Liver (tissue), 2 donors: Measurements from ENCODE around the gene ERCC6L2.

Experiments
- YY1 ChIP-seq: IDR thresholded peaks from 2 replicates; pipeline ENCODE4 v1.6.1; 2016; ENCODE audit warnings: antibody characterized with exemption, mild to moderate bottlenecking
- TF ChIP-seq, protein P1 (sequence below): fragments of 150-350 bp; IDR thresholded peaks from 2 replicates; pipeline ENCODE4 v1.5.1; 2017; ENCODE audit warnings: improper control_type of control experiment, low read depth, low read length; ENCODE audit not compliant: missing input control
- donor health status: healthy.

- TF ChIP-seq, protein P1, sequence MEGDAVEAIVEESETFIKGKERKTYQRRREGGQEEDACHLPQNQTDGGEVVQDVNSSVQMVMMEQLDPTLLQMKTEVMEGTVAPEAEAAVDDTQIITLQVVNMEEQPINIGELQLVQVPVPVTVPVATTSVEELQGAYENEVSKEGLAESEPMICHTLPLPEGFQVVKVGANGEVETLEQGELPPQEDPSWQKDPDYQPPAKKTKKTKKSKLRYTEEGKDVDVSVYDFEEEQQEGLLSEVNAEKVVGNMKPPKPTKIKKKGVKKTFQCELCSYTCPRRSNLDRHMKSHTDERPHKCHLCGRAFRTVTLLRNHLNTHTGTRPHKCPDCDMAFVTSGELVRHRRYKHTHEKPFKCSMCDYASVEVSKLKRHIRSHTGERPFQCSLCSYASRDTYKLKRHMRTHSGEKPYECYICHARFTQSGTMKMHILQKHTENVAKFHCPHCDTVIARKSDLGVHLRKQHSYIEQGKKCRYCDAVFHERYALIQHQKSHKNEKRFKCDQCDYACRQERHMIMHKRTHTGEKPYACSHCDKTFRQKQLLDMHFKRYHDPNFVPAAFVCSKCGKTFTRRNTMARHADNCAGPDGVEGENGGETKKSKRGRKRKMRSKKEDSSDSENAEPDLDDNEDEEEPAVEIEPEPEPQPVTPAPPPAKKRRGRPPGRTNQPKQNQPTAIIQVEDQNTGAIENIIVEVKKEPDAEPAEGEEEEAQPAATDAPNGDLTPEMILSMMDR, result no peak
- no peak for TF ChIP-seq YY1
Measured at GRCh38 chr9:96009223-96009602, 133.7 kb downstream of the ERCC6L2 start.
